Heart left ventricle (tissue), 16 donors: Measurements from ENCODE around the gene VEGFB. TPM values are rescaled to one million over a fixed set of nuclear protein-coding genes. Genes with fewer than 3 reads are reported as not detected.

Experiments
- ATAC-seq, 4 donors: fragments of 200-7000 bp; cut with Tn5 transposase; one replicate each; pipeline ENCODE4 v1.9.1; 2020 to 2022; ENCODE audit warnings: moderate library complexity in 4 of 4, mild to moderate bottlenecking in 3 of 4, moderate number of reproducible peaks in 1 of 4
- DNase-seq, 5 donors: peaks; one replicate each; pipeline ENCODE4 v3.0.0-alpha.2; 2020
- H3K27ac ChIP-seq, 12 donors: fragments of 200-600 bp; sonication (generic) in 4 of 12; one replicate each; pipeline versions ENCODE4 v1.5.0 to v1.8.0; 2016 to 2022; ENCODE audit warnings: mild to moderate bottlenecking in 2 of 12
- H3K27me3 ChIP-seq, 9 donors: fragments of 200-600 bp; sonication (generic) in 2 of 9; one replicate each; pipeline versions ENCODE4 v1.5.1 to v1.8.0; 2016 to 2022; ENCODE audit warnings: mild to moderate bottlenecking in 3 of 9
- H3K36me3 ChIP-seq, 9 donors: fragments of 200-600 bp; sonication (generic) in 2 of 9; one replicate each; pipeline versions ENCODE4 v1.5.0 to v1.8.0; 2018 to 2022; ENCODE audit warnings: mild to moderate bottlenecking in 2 of 9
- H3K4me1 ChIP-seq, 12 donors: fragments of 200-600 bp; sonication (generic) in 4 of 12; one replicate each; pipeline versions ENCODE4 v1.5.0 to v1.8.0; 2016 to 2022; ENCODE audit warnings: mild to moderate bottlenecking in 3 of 12
- H3K4me3 ChIP-seq, 12 donors: fragments of 200-600 bp; sonication (generic) in 4 of 12; one replicate each; pipeline versions ENCODE4 v1.5.0 to v1.8.0; 2017 to 2022; ENCODE audit warnings: mild to moderate bottlenecking in 9 of 12, moderate library complexity in 4 of 12
- H3K9me3 ChIP-seq, 12 donors: fragments of 200-600 bp; sonication (generic) in 4 of 12; one replicate each; pipeline versions ENCODE4 v1.5.0 to v1.8.0; 2016 to 2022; ENCODE audit warnings: mild to moderate bottlenecking in 1 of 12
- CTCF ChIP-seq, 12 donors: fragments of 200-600 bp; sonication (generic) in 4 of 12; IDR thresholded peaks; one replicate each; pipeline versions ENCODE4 v1.5.0 to v1.8.0; 2018 to 2022; ENCODE audit warnings: antibody characterized with exemption in 12 of 12, mild to moderate bottlenecking in 5 of 12
- POLR2A ChIP-seq, 2 donors: fragments of 450-650 bp; IDR thresholded peaks; one replicate each; pipeline ENCODE4 v1.6.1; 2017; ENCODE audit warnings: antibody characterized with exemption in 2 of 2, mild to moderate bottlenecking in 2 of 2, moderate library complexity in 2 of 2
- whole genome bisulfite sequencing, 4 donors: extraction: QIAGEN DNeasy Blood & Tissue Kit in 2 of 4; methylation state at CpG; one replicate each; pipeline versions ENCODE4 v1.1.5 to v1.1.7; 2013 to 2018; 5-methylcytosine and 5-hydroxymethylcytosine counted together
- intact Hi-C, 10 donors: fragments of 100-400 bp; cut with DNase I; formaldehyde crosslinking; loops; one replicate each; pipeline versions ENCODE4 v1.11.1 to v1.14.2; 2022
- polyA plus RNA-seq, 2 donors: library from polyadenylated mRNA; stranded (reverse); fragments of 200-250 nt; gene quantifications; one replicate each; pipeline ENCODE4 v1.2.3, GENCODE V29; 2013
- total RNA-seq, 9 donors: library from RNA; depleted of rRNA in 2 of 9; stranded (reverse); fragments of >200 nt in 2 of 9; fragmentation: NEBNext Ultra II Directional in 3 of 9; extraction: Animal tissue kit (Norgen Biotek cat#: 25700) in 3 of 9; gene quantifications; one replicate each; pipeline versions ENCODE4 v1.1.0 to v1.2.4, GENCODE V29; 2016 to 2023
- donor health status: ischemic (EF 13 %, LVEDD 7.1; RV severe dilation, severe dysfunction).
- donor health status: healthy with polysubstance abuse.
- donor health status: DM: no; HTN: yes; CAD: no.
- donor health status: DM: no; HTN: no; CAD: no.
- donor health status: ischemic (EF 25% LVEDD 6.9; RV normal size, moderate dysfunction).
- donor health status: ischemic (EF 25% LVEDD 5.7; RV mildly dilated, moderate dysfunction).
- donor health status: healthy.
- donor health status: DM: yes; HTN: yes; CAD: no.
- donor health status: ischemic (EF 35%, LVEDD 5.7; RV mildly dilated, moderate dysfunction).
- donor health status: nonischemic (EF 11% LVEDD 7.7; RV severe dilation, severe dysfunction).
- donor health status: DM: yes; HTN: yes; CAD: no.
- donor health status: PGD.
- donor health status: ischemic (EF 29% LVEDD 5.4; RV normal size, mild dysfunction).
- donor health status: nonischemic (EF 23%, LVEDD 6.1; RV moderate dilation, normal function).

VEGFB gene
- total and polyA plus RNA-seq, 11 donors: 127 to 332 (median 241) TPM

GRCh38 chr11:64219354-64219684 lies 15.1 kb upstream of the VEGFB start:
- 86 to 95% (median 87%) methylated on average over 4 to 7 of the region's 7 CpGs; no CpG with 5 or more reads in 1 of the 4 donors for WGBS, 4 donors

GRCh38 chr11:64219755-64220154 lies 14.6 kb upstream of the VEGFB start:
- Histone ChIP-seq H3K36me3 (peaks cover 0 to 89% (median 11%) of the 10 kb centered on the region in 9 donors), H3K9me3 (no peaks in the 10 kb centered on the region), H3K4me3 (no peak overlapping the region), H3K27me3 (no peaks in the 10 kb centered on the region), H3K27ac (no peak overlapping the region), H3K4me1 (peaks cover 0 to 10% (median 0%) of the 10 kb centered on the region in 12 donors)
- DNase-seq (peak in 1 of 5 donors; percentile 46), ATAC-seq (no peak)
- no peak for TF ChIP-seq POLR2A (IDR thresholded peaks at IDR 0.05)
- TF ChIP-seq CTCF (IDR thresholded peaks at IDR 0.05): no peak
- 91 to 96% (median 95%) methylated on average over 8 to 10 of the region's 10 CpGs for WGBS, 4 donors
- intact Hi-C loops: no loop called here

More at GRCh38 chr11:64219354-64219684, 15.1 kb upstream of the VEGFB start:
- intact Hi-C loops: no loop called here
- peaks cover 0 to 6% (median 0%) of the 10 kb centered on the region in 12 donors for H3K4me1 ChIP-seq
- no peak overlapping the region for H3K4me3 ChIP-seq
- TF ChIP-seq CTCF (IDR thresholded peaks at IDR 0.05) (no peak), POLR2A (IDR thresholded peaks at IDR 0.05) (no peak)
- H3K36me3 ChIP-seq: peaks cover 0 to 92% (median 11%) of the 10 kb centered on the region in 9 donors
- DNase-seq: peak in 2 of 5 donors; percentile 17 to 65
- no peaks in the 10 kb centered on the region for H3K9me3 ChIP-seq
- no peak for ATAC-seq
- H3K27ac ChIP-seq: no peak overlapping the region
- H3K27me3 ChIP-seq: no peaks in the 10 kb centered on the region

- WGBS, 4 donors: 88 to 95% (median 93%) methylated on average over 8 to 17 of the region's 17 CpGs
- Histone ChIP-seq H3K36me3 (peaks cover 0 to 84% (median 11%) of the 10 kb centered on the region in 9 donors), H3K27me3 (no peaks in the 10 kb centered on the region), H3K4me3 (no peak overlapping the region), H3K9me3 (no peaks in the 10 kb centered on the region), H3K27ac (no peak overlapping the region), H3K4me1 (peaks cover 0 to 15% (median 5%) of the 10 kb centered on the region in 12 donors)
- DNase-seq: no peak
- TF ChIP-seq POLR2A (IDR thresholded peaks at IDR 0.05) (no peak), CTCF (IDR thresholded peaks at IDR 0.05) (no peak)
- intact Hi-C loops: no loop called here
- no peak for ATAC-seq
Observed at GRCh38 chr11:64220271-64220670, 14.1 kb upstream of the VEGFB start.

GRCh38 chr11:64220798-64221197 lies 13.6 kb upstream of the VEGFB start:
- Histone ChIP-seq H3K36me3 (peaks cover 0 to 78% (median 11%) of the 10 kb centered on the region in 9 donors), H3K27me3 (no peaks in the 10 kb centered on the region), H3K4me3 (no peak overlapping the region), H3K4me1 (peaks cover 0 to 21% (median 10%) of the 10 kb centered on the region in 12 donors), H3K9me3 (no peaks in the 10 kb centered on the region), H3K27ac (no peak overlapping the region)
- 88 to 94% (median 91%) methylated on average over 7 to 14 of the region's 14 CpGs for WGBS, 4 donors
- intact Hi-C loops: no loop called here
- DNase-seq: peak in 1 of 5 donors; percentile 49
- TF ChIP-seq CTCF (IDR thresholded peaks at IDR 0.05) (no peak), POLR2A (IDR thresholded peaks at IDR 0.05) (no peak)
- ATAC-seq: no peak
